Eye (tissue), 1 donor: Measurements from ENCODE around the gene NRG2.

Experiments used
- DNase-seq: peaks from one replicate; pipeline ENCODE4 v3.0.0-alpha.2; 2015

NRG2 gene

GRCh38 chr5:139900546-139901250 lies 142.4 kb downstream of the NRG2 start:
- DNase-seq = no peak

DNA sequence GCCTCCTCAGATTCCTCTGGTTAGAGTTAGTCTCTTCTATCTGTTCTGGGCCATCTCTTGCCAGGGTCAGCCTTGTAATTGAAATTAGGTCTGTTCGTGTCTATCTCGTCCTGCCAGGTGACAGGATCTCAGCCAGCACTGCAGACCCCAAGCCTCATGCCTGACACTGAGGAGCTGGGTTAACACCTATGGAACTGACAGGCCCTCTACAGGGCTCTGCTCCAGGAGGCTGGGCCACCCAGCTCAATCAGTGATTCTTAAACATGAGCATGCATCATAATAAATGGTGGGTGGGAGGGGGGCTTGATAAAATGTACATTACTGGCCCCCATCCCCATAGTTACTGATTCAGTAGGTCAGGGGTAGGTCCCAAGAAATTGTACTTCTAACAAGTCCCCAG lies 144.1 kb downstream of the NRG2 start:
- no peak for DNase-seq

DNA sequence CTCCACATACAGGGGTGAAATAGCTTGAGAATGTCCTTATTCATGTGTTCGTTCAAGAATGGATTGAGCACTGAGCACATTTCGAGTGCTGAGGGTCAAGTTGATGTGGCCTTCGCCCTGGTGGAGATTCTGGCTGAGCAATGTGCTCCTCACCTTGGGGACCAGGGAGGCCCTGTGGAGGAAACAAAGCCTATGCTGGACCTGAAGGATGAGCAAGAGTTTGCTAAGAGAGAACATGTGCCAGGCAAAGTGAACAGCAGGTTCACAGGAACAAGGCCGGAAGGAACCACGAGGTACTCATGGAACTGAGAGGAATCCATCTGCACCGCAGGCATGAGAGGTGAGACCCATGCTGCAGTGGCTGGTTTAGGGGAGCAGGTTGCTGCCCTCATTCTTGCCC lies 145.1 kb downstream of the NRG2 start:
- DNase-seq = no peak

GRCh38 chr5:139897342-139897741 lies 145.8 kb downstream of the NRG2 start:
- no peak for DNase-seq

DNA sequence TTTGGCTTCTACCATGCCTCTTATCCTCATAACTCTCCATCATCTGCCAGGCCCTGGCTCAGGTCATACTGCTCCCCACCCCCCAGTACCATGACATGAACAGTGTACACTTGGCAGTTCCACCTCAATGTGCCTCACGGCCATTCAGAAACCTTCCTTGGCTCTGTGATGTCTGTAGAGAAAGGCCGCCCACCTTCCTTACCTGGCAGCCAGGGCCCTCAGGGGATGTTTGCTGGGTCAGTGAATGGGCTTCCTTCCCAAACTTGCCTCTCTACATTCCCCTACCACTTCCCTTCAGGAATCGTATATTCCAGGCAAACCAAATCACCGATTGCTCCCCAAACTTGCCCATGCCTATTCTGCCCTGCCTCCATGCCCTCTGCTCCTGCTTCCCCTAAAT lies 146.4 kb downstream of the NRG2 start:
- DNase-seq = no peak

DNA sequence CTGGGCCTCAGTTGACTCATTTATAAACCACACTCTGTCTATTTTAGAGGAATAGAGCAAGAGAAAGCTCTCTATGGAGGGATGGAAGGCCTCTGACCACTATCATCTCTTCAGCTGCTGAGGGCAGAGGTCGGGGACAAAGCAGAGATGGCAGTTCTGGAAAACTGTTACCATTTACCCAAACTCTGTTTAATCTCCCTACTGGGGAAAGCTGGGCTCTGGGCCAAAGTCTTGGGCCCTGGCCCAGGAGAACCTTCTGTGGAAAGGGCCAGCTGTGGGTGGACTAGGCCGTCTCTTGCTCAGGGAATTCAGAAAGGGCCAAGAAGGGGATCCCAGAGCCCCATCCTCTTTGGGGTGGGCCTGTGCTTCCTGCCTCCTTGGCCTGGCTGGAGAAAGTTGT lies 147.5 kb downstream of the NRG2 start:
- DNase-seq = no peak

GRCh38 chr5:139895046-139895445 lies 148.1 kb downstream of the NRG2 start:
- DNase-seq = no peak

DNA sequence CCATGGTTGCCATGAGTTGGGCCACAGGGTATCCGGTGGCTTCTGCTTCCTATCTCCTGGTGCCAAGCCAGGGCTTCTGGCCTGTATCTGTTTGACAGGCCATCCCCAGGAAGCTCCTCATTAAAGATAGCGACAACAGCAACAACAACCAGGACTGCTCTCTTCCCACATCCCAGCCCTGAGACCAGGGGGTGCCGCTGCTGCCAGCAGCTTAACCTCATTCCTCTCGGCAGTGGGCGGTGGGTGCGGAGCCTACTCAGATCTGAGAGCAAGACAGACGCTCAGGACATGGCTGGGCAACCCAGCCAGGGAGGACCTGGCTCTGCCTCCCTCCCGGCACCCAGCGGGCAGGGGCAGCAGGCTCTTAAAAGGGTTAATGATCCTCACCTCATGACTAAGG lies 149.2 kb downstream of the NRG2 start:
- no peak for DNase-seq

DNA sequence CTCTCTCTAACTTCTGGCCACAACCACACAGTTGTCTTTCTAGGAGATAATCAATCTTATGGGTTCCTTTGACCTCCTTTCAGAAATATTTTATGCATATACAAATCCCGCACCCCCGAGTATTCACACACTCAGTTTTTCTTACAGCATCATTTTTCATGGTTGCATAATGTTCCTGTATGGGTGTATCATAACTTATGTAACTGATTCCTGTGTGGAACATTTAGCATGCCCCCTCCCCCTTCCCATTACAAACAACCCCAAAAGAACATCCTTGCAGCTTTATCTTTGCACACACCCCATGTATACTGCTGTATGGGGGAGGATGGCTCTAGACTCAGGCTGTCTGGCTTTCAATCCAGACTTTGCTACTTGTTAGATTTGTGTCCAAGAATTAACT lies 153.7 kb downstream of the NRG2 start:
- no peak for DNase-seq

DNA sequence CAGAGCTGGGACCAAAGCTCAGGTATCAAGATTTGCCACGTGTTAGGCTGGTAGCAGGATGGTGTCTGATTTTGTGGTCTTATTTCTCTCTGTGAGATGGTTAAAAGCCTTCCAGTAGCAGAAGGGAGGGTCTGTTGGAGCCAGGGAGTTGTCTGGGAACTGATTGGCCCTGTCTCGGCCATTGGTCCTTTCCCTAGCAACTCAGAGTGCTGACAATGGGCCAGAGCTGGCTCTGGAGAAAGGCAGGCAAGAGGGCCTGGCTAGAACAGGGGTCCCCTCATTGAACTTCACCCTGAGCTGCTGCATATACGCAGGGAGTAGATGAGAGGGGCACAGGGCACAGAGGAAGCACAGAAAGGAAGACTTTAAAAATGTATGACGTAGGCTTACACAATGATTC lies 154.7 kb downstream of the NRG2 start:
- no peak for DNase-seq

DNA sequence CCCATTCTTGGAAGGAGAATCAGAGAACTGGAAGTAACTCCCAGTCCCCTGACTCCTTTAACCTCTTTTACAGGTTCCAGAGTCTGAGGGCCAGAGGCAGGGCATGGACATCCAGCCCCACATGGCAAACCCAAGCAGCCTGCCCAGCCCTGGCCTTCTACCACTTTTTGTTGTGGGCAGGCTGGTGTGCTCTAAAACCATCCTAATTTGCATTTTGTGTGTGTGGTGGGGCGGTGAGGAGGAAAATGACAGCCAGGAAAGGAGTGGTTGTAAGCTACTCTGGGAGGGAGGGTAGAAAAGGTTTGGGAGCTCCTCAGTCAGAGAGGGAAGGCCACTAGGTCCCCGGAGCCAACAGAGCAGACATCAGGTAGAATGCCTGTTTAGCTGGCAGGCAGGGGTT lies 156.9 kb downstream of the NRG2 start:
- no peak for DNase-seq

- no peak for DNase-seq
These were observed 157.3 kb downstream of the NRG2 start for GRCh38 chr5:139885857-139886208.

GRCh38 chr5:139885172-139885856 lies 157.8 kb downstream of the NRG2 start:
- no peak for DNase-seq

GRCh38 chr5:139884734-139885133 lies 158.4 kb downstream of the NRG2 start:
- no peak for DNase-seq

DNA sequence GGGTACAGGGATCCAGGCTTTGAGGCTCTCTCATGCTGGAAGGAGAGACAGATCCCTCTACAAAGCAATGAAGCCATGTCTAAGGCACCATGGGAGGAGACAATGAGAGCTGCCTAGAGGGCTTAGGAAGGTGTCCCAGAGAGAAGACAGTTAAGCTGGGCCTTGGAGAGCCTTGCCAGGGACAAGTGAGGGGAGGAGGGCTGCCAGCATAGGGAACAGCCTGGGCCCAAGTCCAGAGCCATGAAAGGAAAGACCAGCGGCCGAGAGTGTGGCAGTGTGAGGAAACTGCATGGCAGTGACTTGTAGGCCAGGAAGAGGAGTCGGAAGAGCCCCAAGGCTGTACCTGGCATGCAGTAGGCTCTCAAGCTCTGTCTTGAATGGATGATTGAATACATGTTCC lies 159.0 kb downstream of the NRG2 start:
- DNase-seq = no peak

GRCh38 chr5:139882961-139883539 lies 160.0 kb downstream of the NRG2 start:
- DNase-seq = peak; percentile 50

- peak; percentile 30 for DNase-seq
These were observed 160.8 kb downstream of the NRG2 start for GRCh38 chr5:139882316-139882715.

DNA sequence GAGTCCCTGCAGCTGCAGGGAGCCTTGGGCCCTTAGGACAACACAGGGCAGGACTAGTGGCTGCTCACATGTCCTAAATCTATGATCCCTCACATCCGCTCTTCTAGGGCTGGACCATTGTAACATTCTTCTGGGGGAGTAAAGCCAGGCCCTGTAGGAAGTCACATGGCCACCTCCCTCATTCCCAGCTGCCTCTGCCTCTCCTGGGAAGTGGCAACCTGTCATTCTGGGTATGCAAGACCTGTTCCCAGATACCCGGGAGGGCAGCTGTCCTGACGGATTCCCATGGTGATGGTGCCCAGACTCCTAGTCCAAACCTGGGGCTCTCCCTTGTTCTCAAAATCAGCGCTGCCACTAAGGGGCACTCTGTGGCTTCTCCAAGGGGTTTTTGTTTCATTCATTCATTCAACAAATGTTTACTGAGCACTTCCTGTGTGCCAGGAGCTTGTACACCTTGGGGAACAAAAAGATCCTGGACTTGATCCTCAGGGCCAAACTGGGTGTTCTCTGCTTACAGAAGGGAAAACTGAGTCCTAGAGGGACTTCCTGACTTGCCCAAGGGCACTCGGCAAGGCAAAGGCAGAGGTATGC lies 161.9 kb downstream of the NRG2 start:
- peak; percentile 30 for DNase-seq

GRCh38 chr5:139880416-139881142 lies 162.5 kb downstream of the NRG2 start:
- DNase-seq = peak; percentile 63

- no peak for DNase-seq
These were observed 165.0 kb downstream of the NRG2 start for GRCh38 chr5:139878093-139878492.

DNA sequence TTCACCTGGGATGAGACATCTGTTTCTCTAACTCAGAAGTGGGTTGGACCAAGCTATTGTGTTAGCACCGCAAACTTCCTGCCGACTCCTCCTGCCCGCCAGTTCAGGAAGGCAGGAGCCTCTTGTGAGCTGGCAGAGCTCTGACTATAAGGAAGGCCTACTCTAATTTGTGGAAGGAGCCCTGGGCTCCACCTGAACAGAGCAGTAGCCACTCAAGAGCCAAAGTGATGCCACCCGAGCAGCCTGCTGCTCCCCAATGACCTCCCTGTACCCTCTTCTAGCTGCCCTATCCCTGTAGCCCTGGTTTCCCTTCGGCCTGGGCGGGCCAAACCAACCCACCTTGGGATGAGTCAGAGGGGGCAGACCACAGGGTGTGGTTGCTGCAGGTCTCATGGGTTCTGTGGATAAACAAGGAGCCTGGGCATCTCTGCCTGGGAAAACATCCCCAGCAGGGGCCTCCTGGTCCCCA lies 165.9 kb downstream of the NRG2 start:
- DNase-seq = no peak

DNA sequence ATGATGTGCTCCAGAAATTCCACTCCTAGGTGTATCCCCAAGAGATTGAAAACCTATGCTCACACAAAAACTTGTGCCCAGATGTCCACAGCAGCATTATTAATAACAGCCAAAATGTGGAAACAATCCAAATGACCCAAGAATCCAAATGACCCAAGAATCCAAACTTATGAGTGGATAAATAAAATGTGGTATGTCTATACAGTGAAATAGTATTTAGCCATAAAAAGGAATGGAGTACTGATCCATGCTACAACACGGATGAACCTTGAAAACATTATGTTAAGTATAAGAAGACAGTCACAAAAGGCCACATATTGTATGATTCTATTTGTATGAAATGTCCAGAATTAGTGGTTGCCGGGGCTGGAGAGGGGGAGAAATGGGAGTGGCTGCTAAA lies 167.1 kb downstream of the NRG2 start:
- DNase-seq = no peak
